HepG2 (cell line): ENCODE data around the gene GTF2H3. TPM values are rescaled to one million over a fixed set of nuclear protein-coding genes. Genes with fewer than 3 reads are reported as not detected.

Experiments used
- ATAC-seq: fragments of 200-7000 bp; cut with Tn5 transposase; 3 replicates; pipeline ENCODE4 v1.9.1; 2020; ENCODE audit warnings: mild to moderate bottlenecking, moderate library complexity
- BruUV-seq: library from RNA; stranded (reverse); fragments of 400-500 nt; replicated peaks from 2 replicates; lab custom pipeline; 2021; lab: Mats Ljungman, UMichigan
- CTCF ChIA-PET: fragments of 300-600 bp; formaldehyde crosslinking; extraction: SDS; loops from one replicate; lab custom pipeline; 2021; ENCODE audit warnings: low total read pairs, inconsistent platforms, low intra/inter-chr PET ratio; lab: Yijun Ruan, JAX
- POLR2A ChIA-PET: fragments of 350-600 bp; sonication (Branson Sonifier 250); formaldehyde crosslinking; loops from one replicate; lab custom pipeline; 2020; ENCODE audit warnings: antibody characterized with exemption, inconsistent platforms; lab: Yijun Ruan, JAX
- DNase-seq: peaks from one replicate; pipeline ENCODE4 v3.0.0-alpha.2; 2015; ENCODE audit warnings: low spot score
- FAIRE-seq: peaks from 3 replicates; lab custom pipeline; 2011; peaks lifted over from hg19 to GRCh38; lab: Jason Lieb, UNC
- H2AFZ ChIP-seq: one replicate; pipeline ENCODE4 v1.6.1; 2011; ENCODE audit warnings: low read length, inconsistent platforms
- H3K27ac ChIP-seq: fragments of 300-600 bp; 3 replicates; pipeline ENCODE4 v1.8.0; 2011; ENCODE audit warnings: mixed run types, mild to moderate bottlenecking, mixed read lengths, low read length, inconsistent platforms; ENCODE audit not compliant: insufficient read depth; ENCODE audit errors: extremely low read length
- H3K27me3 ChIP-seq, 2 experiments: fragments of 200-600 bp in 1 of 2; 2 replicates in 1 of 2; 3 replicates in 1 of 2; pipeline versions ENCODE4 v1.6.0 to v1.8.0; 2011; ENCODE audit warnings: low read length in 2 of 2, mild to moderate bottlenecking in 2 of 2, moderate library complexity in 2 of 2, inconsistent platforms in 1 of 2; ENCODE audit not compliant: insufficient read depth in 2 of 2, control insufficient read depth in 1 of 2
- H3K36me3 ChIP-seq, 2 experiments: fragments of 200-600 bp in 1 of 2; replicated peaks in 1 of 2; 2 replicates in 1 of 2; 3 replicates in 1 of 2; pipeline versions ENCODE4 v1.5.1 to v1.8.0; 2011; ENCODE audit warnings: low read length in 2 of 2, inconsistent platforms in 1 of 2; ENCODE audit not compliant: insufficient read depth in 2 of 2, control insufficient read depth in 1 of 2
- H3K4me1 ChIP-seq: 2 replicates; pipeline ENCODE4 v1.5.1; 2012; ENCODE audit warnings: low read length, inconsistent platforms; ENCODE audit not compliant: insufficient read depth
- H3K4me2 ChIP-seq: 2 replicates; pipeline ENCODE4 v1.6.0; 2011; ENCODE audit warnings: low read depth, low read length, inconsistent platforms
- H3K4me3 ChIP-seq, 3 experiments: fragments of 200-600 bp in 1 of 3; sonication (generic), shearing (Covaris generic) in 1 of 3; replicated peaks in 1 of 3; 2 replicates each; pipeline ENCODE4 v1.5.1; 2011 to 2016; ENCODE audit warnings: low read length in 3 of 3, inconsistent platforms in 2 of 3, low read depth in 2 of 3, mild to moderate bottlenecking in 2 of 3, control low read depth in 1 of 3, mixed read lengths in 1 of 3; ENCODE audit not compliant: insufficient read depth in 1 of 3
- H3K79me2 ChIP-seq: one replicate; pipeline ENCODE4 v1.6.1; 2011; ENCODE audit warnings: low read length, inconsistent platforms; ENCODE audit not compliant: insufficient read depth
- H3K9ac ChIP-seq: 2 replicates; pipeline ENCODE4 v1.6.0; 2011; ENCODE audit warnings: mild to moderate bottlenecking, low read depth, low read length, inconsistent platforms; ENCODE audit not compliant: insufficient read depth
- H3K9me3 ChIP-seq: 2 replicates; pipeline ENCODE4 v1.5.1; 2012; ENCODE audit warnings: mild to moderate bottlenecking, low read length
- H4K20me1 ChIP-seq: 2 replicates; pipeline ENCODE4 v1.6.0; 2011; ENCODE audit warnings: inconsistent platforms, mild to moderate bottlenecking, low read length, moderate library complexity; ENCODE audit not compliant: insufficient read depth
- BRD4 ChIP-seq: sonication (generic); formaldehyde crosslinking; IDR thresholded peaks from 2 replicates; pipeline ENCODE4 v1.4.0; 2020; ENCODE audit warnings: missing genetic modification reagents
- GLI4 ChIP-seq: sonication (generic); formaldehyde crosslinking; IDR thresholded peaks from 2 replicates; pipeline ENCODE4 v1.5.1; 2020; ENCODE audit warnings: missing genetic modification reagents, mild to moderate bottlenecking, moderate library complexity, borderline replicate concordance
- GTF2F1 ChIP-seq: fragments of 150-350 bp; IDR thresholded peaks from 2 replicates; pipeline ENCODE4 v1.6.1; 2014; ENCODE audit warnings: low read length
- MAFF ChIP-seq: IDR thresholded peaks from 2 replicates; pipeline ENCODE4 v1.6.1; 2011; ENCODE audit warnings: low read depth, low read length, improper control_type of control experiment
- MAFK ChIP-seq, 2 experiments: IDR thresholded peaks in 1 of 2; conservative IDR thresholded peaks in 1 of 2; 2 replicates each; pipeline ENCODE4 v1.6.1; 2011; ENCODE audit warnings: improper control_type of control experiment in 2 of 2, low read length in 2 of 2
- NFRKB ChIP-seq: fragments of 450-650 bp; IDR thresholded peaks from 2 replicates; pipeline ENCODE4 v1.6.1; 2017
- SMAD9 ChIP-seq: sonication (generic); formaldehyde crosslinking; IDR thresholded peaks from 2 replicates; pipeline ENCODE4 v1.5.1; 2020; ENCODE audit warnings: mild to moderate bottlenecking, missing genetic modification reagents
- ZBTB20 ChIP-seq: sonication (generic); formaldehyde crosslinking; IDR thresholded peaks from 2 replicates; pipeline ENCODE4 v1.8.1; 2023; ENCODE audit warnings: missing genetic modification reagents, low read depth, mild to moderate bottlenecking, borderline replicate concordance
- ZKSCAN8 ChIP-seq: IDR thresholded peaks from 2 replicates; pipeline ENCODE4 v1.6.1; 2016; ENCODE audit warnings: borderline replicate concordance, missing genetic modification reagents, missing compliant biosample characterization
- ZNF530 ChIP-seq: sonication (generic); formaldehyde crosslinking; IDR thresholded peaks from 2 replicates; pipeline ENCODE4 v1.5.0; 2020; ENCODE audit warnings: low read depth, mild to moderate bottlenecking, missing genetic modification reagents
- ZNF607 ChIP-seq: sonication (generic); formaldehyde crosslinking; IDR thresholded peaks from 2 replicates; pipeline ENCODE4 v1.5.1; 2020; ENCODE audit warnings: missing genetic modification reagents, mild to moderate bottlenecking, borderline replicate concordance
- ZNF773 ChIP-seq: sonication (generic); formaldehyde crosslinking; IDR thresholded peaks from 2 replicates; pipeline ENCODE4 v1.4.0; 2020; ENCODE audit warnings: missing genetic modification reagents, borderline replicate concordance
- ZZZ3 ChIP-seq: sonication (generic); formaldehyde crosslinking; IDR thresholded peaks from 2 replicates; pipeline ENCODE4 v1.4.0; 2020; ENCODE audit warnings: missing genetic modification reagents, mild to moderate bottlenecking, borderline replicate concordance
- WGBS: methylation state at CpG from one replicate; pipeline ENCODE4 v1.1.6; 2017; ENCODE audit warnings: low lambda C conversion rate; 5-methylcytosine and 5-hydroxymethylcytosine counted together
- in situ Hi-C: cut with HindIII; loops from 2 replicates; pipeline ENCODE4 v1.10.0; 2017; ENCODE audit warnings: low pct_unique_long_range_greater_than_20kb; ENCODE audit not compliant: extremely low pct_ligation_motif_present
- intact Hi-C: fragments of 100-400 bp; cut with micrococcal nuclease; formaldehyde crosslinking; loops from one replicate; pipeline ENCODE4 v1.10.0; 2022; ENCODE audit not compliant: unreplicated experiment
- polyA plus RNA-seq, 8 experiments: library from polyadenylated mRNA; depleted of rRNA in 3 of 8; stranded (reverse) in 7 of 8; unstranded in 1 of 8; fragments of >200 nt; fragmentation: Illumina TruSeq in 4 of 8; extraction: Trizol in 4 of 8; gene quantifications; 2 replicates each; pipeline versions ENCODE4 v1.2.1 to v1.2.3, GENCODE V29; 2011 to 2016; ENCODE audit warnings: low read depth in 4 of 8, missing spikeins in 1 of 8, mixed read lengths in 1 of 8; ENCODE audit not compliant: insufficient read depth in 1 of 8
- total RNA-seq, 5 experiments: library from RNA; depleted of rRNA; stranded (reverse); fragments of >200 nt; fragmentation: Illumina TruSeq; extraction: Trizol; gene quantifications; 2 replicates each; pipeline ENCODE4 v1.2.3, GENCODE V29; 2016; ENCODE audit warnings: low read depth in 1 of 5
- TF ChIP-seq, protein P1 (sequence below): sonication (generic); formaldehyde crosslinking; IDR thresholded peaks from 2 replicates; pipeline ENCODE4 v1.5.0; 2020; ENCODE audit warnings: mild to moderate bottlenecking, missing genetic modification reagents
- TF ChIP-seq, protein P2 (sequence below): sonication (generic); formaldehyde crosslinking; IDR thresholded peaks from 2 replicates; pipeline ENCODE4 v1.4.0; 2020; ENCODE audit warnings: missing genetic modification reagents
- TF ChIP-seq, protein P3 (sequence below): IDR thresholded peaks from 2 replicates; pipeline ENCODE4 v1.6.1; 2016; ENCODE audit warnings: missing compliant biosample characterization, missing genetic modification reagents, borderline replicate concordance

The GTF2H3 gene
- total and polyA plus RNA-seq, 2 of the 13 experiments (the other 11 are each of a cell fraction or from before 2014, with no cell fraction given), result 35.8 to 58.8 TPM

DNA sequence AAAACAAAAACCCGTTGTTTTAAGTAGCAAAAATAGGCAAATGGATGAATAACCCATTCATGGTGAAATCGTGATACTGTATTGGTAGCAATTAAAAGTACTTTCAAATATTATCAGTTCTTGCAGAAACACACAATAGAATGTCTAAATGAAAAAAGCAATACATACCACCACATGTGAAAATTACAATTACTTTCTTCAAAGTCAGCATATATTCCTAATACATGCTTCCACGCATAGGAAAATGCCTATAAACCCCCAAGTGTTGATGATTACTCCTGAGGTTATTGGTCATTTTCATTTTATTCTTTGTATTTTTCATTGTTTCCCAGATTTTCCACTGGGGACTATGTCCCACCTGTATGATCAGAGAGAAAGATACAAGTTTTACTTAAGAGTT, 16.5 kb upstream of the GTF2H3 start:
- in situ Hi-C loops, result no loop called here
- H3K27me3 ChIP-seq, result no peaks in the 10 kb centered on the region
- no peak overlapping the region for H2AFZ ChIP-seq
- WGBS, result 98% methylated on average over 3 of the region's 3 CpGs
- H3K4me1 ChIP-seq, result no peaks in the 10 kb centered on the region
- no peaks in the 10 kb centered on the region for H3K79me2 ChIP-seq
- H3K9me3 ChIP-seq, result no peaks in the 10 kb centered on the region
- H3K36me3 ChIP-seq, result peaks cover 33 to 85% of the 10 kb centered on the region in 2 experiments
- ChIA-PET POLR2A (no interaction called here), CTCF (no interaction called here)
- DNase-seq (no peak), ATAC-seq (no peak), FAIRE-seq (no peak)
- TF ChIP-seq ZNF773 (CRISPR knock-in tag) (no peak), ZZZ3 (CRISPR knock-in tag) (no peak), BRD4 (CRISPR knock-in tag) (no peak), NFRKB (no peak), ZNF607 (CRISPR knock-in tag) (no peak), ZNF530 (no peak), GTF2F1 (no peak), MAFK (conservative IDR thresholded peaks at IDR 0.05 in 1 of 2, IDR thresholded peaks at IDR 0.05 in 1 of 2; ENCODE audit: low read length in 2 of 2) (peak; percentile 34 to 53; a peak in 3 of 4 replicates), SMAD9 (CRISPR knock-in tag) (no peak), MAFF (peak; percentile 29; the same call in 1 of the 2 replicates), GLI4 (no peak), ZKSCAN8 (CRISPR knock-in tag) (no peak), ZBTB20 (CRISPR knock-in tag) (no peak)
- TF ChIP-seq, protein P1, sequence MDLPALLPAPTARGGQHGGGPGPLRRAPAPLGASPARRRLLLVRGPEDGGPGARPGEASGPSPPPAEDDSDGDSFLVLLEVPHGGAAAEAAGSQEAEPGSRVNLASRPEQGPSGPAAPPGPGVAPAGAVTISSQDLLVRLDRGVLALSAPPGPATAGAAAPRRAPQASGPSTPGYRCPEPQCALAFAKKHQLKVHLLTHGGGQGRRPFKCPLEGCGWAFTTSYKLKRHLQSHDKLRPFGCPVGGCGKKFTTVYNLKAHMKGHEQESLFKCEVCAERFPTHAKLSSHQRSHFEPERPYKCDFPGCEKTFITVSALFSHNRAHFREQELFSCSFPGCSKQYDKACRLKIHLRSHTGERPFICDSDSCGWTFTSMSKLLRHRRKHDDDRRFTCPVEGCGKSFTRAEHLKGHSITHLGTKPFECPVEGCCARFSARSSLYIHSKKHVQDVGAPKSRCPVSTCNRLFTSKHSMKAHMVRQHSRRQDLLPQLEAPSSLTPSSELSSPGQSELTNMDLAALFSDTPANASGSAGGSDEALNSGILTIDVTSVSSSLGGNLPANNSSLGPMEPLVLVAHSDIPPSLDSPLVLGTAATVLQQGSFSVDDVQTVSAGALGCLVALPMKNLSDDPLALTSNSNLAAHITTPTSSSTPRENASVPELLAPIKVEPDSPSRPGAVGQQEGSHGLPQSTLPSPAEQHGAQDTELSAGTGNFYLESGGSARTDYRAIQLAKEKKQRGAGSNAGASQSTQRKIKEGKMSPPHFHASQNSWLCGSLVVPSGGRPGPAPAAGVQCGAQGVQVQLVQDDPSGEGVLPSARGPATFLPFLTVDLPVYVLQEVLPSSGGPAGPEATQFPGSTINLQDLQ (CRISPR knock-in tag), result no peak
- TF ChIP-seq, protein P2, sequence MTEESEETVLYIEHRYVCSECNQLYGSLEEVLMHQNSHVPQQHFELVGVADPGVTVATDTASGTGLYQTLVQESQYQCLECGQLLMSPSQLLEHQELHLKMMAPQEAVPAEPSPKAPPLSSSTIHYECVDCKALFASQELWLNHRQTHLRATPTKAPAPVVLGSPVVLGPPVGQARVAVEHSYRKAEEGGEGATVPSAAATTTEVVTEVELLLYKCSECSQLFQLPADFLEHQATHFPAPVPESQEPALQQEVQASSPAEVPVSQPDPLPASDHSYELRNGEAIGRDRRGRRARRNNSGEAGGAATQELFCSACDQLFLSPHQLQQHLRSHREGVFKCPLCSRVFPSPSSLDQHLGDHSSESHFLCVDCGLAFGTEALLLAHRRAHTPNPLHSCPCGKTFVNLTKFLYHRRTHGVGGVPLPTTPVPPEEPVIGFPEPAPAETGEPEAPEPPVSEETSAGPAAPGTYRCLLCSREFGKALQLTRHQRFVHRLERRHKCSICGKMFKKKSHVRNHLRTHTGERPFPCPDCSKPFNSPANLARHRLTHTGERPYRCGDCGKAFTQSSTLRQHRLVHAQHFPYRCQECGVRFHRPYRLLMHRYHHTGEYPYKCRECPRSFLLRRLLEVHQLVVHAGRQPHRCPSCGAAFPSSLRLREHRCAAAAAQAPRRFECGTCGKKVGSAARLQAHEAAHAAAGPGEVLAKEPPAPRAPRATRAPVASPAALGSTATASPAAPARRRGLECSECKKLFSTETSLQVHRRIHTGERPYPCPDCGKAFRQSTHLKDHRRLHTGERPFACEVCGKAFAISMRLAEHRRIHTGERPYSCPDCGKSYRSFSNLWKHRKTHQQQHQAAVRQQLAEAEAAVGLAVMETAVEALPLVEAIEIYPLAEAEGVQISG, result no peak
- TF ChIP-seq, protein P3, sequence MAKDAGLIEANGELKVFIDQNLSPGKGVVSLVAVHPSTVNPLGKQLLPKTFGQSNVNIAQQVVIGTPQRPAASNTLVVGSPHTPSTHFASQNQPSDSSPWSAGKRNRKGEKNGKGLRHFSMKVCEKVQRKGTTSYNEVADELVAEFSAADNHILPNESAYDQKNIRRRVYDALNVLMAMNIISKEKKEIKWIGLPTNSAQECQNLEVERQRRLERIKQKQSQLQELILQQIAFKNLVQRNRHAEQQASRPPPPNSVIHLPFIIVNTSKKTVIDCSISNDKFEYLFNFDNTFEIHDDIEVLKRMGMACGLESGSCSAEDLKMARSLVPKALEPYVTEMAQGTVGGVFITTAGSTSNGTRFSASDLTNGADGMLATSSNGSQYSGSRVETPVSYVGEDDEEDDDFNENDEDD (CRISPR knock-in tag), result no peak
- no peak overlapping the region for H3K4me3 ChIP-seq
- H3K9ac ChIP-seq, result no peak overlapping the region
- no TSS peak for BruUV-seq
- H3K27ac ChIP-seq, result no peak overlapping the region
- H4K20me1 ChIP-seq, result 0 out of 2 replicates have a peak, but pooled peaks cover 4% of the 10 kb centered on the region
- intact Hi-C loops, result no loop called here
- H3K4me2 ChIP-seq, result no peak overlapping the region
